A673 (cell line): ENCODE data around the gene RCBTB1.

ENCODE experiments used
- CTCF ChIP-seq: fragments of 300-800, 200-600 bp; sonication (generic); conservative IDR thresholded peaks from 2 replicates; pipeline ENCODE4 v1.5.1; 2017; ENCODE audit warnings: low read depth, mild to moderate bottlenecking, antibody characterized with exemption, low read length, moderate library complexity, mixed read lengths
- EZH2 ChIP-seq: fragments of 200-600 bp; sonication (generic); IDR thresholded peaks from 2 replicates; pipeline ENCODE4 v1.6.1; 2017; ENCODE audit warnings: borderline replicate concordance, low read depth, mild to moderate bottlenecking, mixed read lengths, antibody characterized with exemption, low read length; ENCODE audit not compliant: poor library complexity, severe bottlenecking

- TF ChIP-seq CTCF (no peak), EZH2 (no peak)
Observed at GRCh38 chr13:49629196-49629938, 44.0 kb upstream of the RCBTB1 start.
